MCF 10A (cell line): ENCODE data around the gene SUSD1. TPM values are rescaled to one million over a fixed set of nuclear protein-coding genes. Genes with fewer than 3 reads are reported as not detected.

ENCODE experiments used
- BruUV-seq: library from RNA; stranded (reverse); fragments of 400-500 nt; replicated peaks from 2 replicates; lab custom pipeline; 2021; lab: Mats Ljungman, UMichigan
- CTCF ChIA-PET: fragments of 300-600 bp; sonication (Branson Sonifier 250); formaldehyde crosslinking; extraction: SDS; loops from one replicate; lab custom pipeline; 2021; ENCODE audit warnings: antibody characterized with exemption, inconsistent platforms; lab: Yijun Ruan, JAX
- POLR2A ChIA-PET: fragments of 300-600, 350-650 bp; sonication (Branson Sonifier 250); formaldehyde crosslinking; extraction: SDS; loops from one replicate; lab custom pipeline; 2020; ENCODE audit warnings: antibody characterized with exemption, inconsistent platforms; lab: Yijun Ruan, JAX
- DNase-seq: peaks from one replicate; pipeline ENCODE4 v3.0.0-alpha.2; 2018; ENCODE audit not compliant: unreplicated experiment
- H3K27ac Mint-ChIP-seq: one replicate; pipeline ENCODE4 v1.8.0; 2022; ENCODE audit warnings: mild to moderate bottlenecking, low read depth, mixed read lengths; ENCODE audit not compliant: unreplicated experiment
- H3K27me3 Mint-ChIP-seq: one replicate; pipeline ENCODE4 v1.8.0; 2022; ENCODE audit warnings: mixed read lengths; ENCODE audit not compliant: insufficient read depth, unreplicated experiment
- H3K36me3 Mint-ChIP-seq: one replicate; pipeline ENCODE4 v1.8.0; 2022; ENCODE audit warnings: mild to moderate bottlenecking, moderate library complexity, mixed read lengths; ENCODE audit not compliant: insufficient read depth, unreplicated experiment
- H3K4me1 Mint-ChIP-seq: one replicate; pipeline ENCODE4 v1.8.0; 2022; ENCODE audit warnings: mixed read lengths; ENCODE audit not compliant: insufficient read depth, unreplicated experiment
- H3K4me3 Mint-ChIP-seq: one replicate; pipeline ENCODE4 v1.8.0; 2022; ENCODE audit warnings: mild to moderate bottlenecking, moderate library complexity, mixed read lengths; ENCODE audit not compliant: unreplicated experiment
- H3K9me3 Mint-ChIP-seq: one replicate; pipeline ENCODE4 v1.8.0; 2022; ENCODE audit warnings: mixed read lengths; ENCODE audit not compliant: unreplicated experiment
- CTCF ChIP-seq: fragments of 200-600 bp; IDR thresholded peaks from one replicate; pipeline ENCODE4 v1.8.0; 2022; ENCODE audit warnings: antibody characterized with exemption, mild to moderate bottlenecking; ENCODE audit not compliant: unreplicated experiment
- intact Hi-C: fragments of 100-400 bp; cut with micrococcal nuclease; formaldehyde crosslinking; loops from 2 replicates; pipeline ENCODE4 v1.14.1; 2022
- total RNA-seq: library from RNA; stranded (reverse); gene quantifications from 2 replicates; pipeline ENCODE4 v1.2.3, GENCODE V29; 2022

Gene SUSD1
- total RNA-seq, 1 experiment from 2014 or later: 2.0 TPM

- Mint-ChIP-seq H3K27ac (no peak overlapping the region), H3K36me3 (no peaks in the 10 kb centered on the region), H3K4me1 (no peaks in the 10 kb centered on the region), H3K27me3 (no peaks in the 10 kb centered on the region), H3K9me3 (peaks cover 10% of the 10 kb centered on the region), H3K4me3 (no peak overlapping the region)
- DNase-seq: no peak
- intact Hi-C loops: no loop called here
- no peak for TF ChIP-seq CTCF
- POLR2A ChIA-PET: interaction anchor here (0.6 to 1.1 kb wide), 2 partner anchors 18 to 31 kb away, joined by 3 to 4 read pairs; no protein-coding TSS in a partner anchor
- CTCF ChIA-PET: interaction anchor here (0.7 kb wide), 2 partner anchors 34 to 98 kb away, joined by 3 to 6 read pairs; no protein-coding TSS in a partner anchor
- BruUV-seq: no TSS peak
These were observed 9.1 kb upstream of the SUSD1 start for GRCh38 chr9:112184221-112184620.

GRCh38 chr9:112180387-112180881 is 5.3 kb upstream of the SUSD1 start:
- DNase-seq: no peak
- intact Hi-C loops: no loop called here
- H3K27me3 Mint-ChIP-seq: no peaks in the 10 kb centered on the region
- no TSS peak for BruUV-seq
- CTCF ChIA-PET: no interaction called here
- POLR2A ChIA-PET: no interaction called here
- H3K9me3 Mint-ChIP-seq: peaks cover 10% of the 10 kb centered on the region
- no peak overlapping the region for H3K4me3 Mint-ChIP-seq
- no peaks in the 10 kb centered on the region for H3K36me3 Mint-ChIP-seq
- H3K27ac Mint-ChIP-seq: no peak overlapping the region
- TF ChIP-seq CTCF: no peak
- no peaks in the 10 kb centered on the region for H3K4me1 Mint-ChIP-seq

- no TSS peak for BruUV-seq
- ChIA-PET CTCF (no interaction called here), POLR2A (no interaction called here)
- no peaks in the 10 kb centered on the region for H3K36me3 Mint-ChIP-seq
- peaks cover 10% of the 10 kb centered on the region for H3K9me3 Mint-ChIP-seq
- H3K27me3 Mint-ChIP-seq: no peaks in the 10 kb centered on the region
- no peak overlapping the region for H3K27ac Mint-ChIP-seq
- intact Hi-C loops: no loop called here
- TF ChIP-seq CTCF: no peak
- H3K4me3 Mint-ChIP-seq: no peak overlapping the region
- no peak for DNase-seq
- no peaks in the 10 kb centered on the region for H3K4me1 Mint-ChIP-seq
These were observed 4.7 kb upstream of the SUSD1 start for GRCh38 chr9:112179816-112180215.

GRCh38 chr9:112176524-112176923 is 1.4 kb upstream of the SUSD1 start:
- no peak overlapping the region for H3K27ac Mint-ChIP-seq
- H3K27me3 Mint-ChIP-seq: no peaks in the 10 kb centered on the region
- TF ChIP-seq CTCF: no peak
- intact Hi-C loops: no loop called here
- peaks cover 6% of the 10 kb centered on the region for H3K36me3 Mint-ChIP-seq
- no peaks in the 10 kb centered on the region for H3K9me3 Mint-ChIP-seq
- H3K4me1 Mint-ChIP-seq: no peaks in the 10 kb centered on the region
- no peak overlapping the region for H3K4me3 Mint-ChIP-seq
- CTCF ChIA-PET: interaction anchor here (0.7 to 2.1 kb wide), 3 partner anchors 11 to 80 kb away, joined by 4 to 7 read pairs (median 6); no protein-coding TSS in a partner anchor
- DNase-seq: no peak
- POLR2A ChIA-PET: interaction anchor here (0.7 to 1.1 kb wide), 3 partner anchors 9 to 157 kb away, joined by 3 to 4 read pairs (median 4); partner anchors contain the start of gene PTBP3
- BruUV-seq: no TSS peak
